Islet precursor cell (in vitro differentiated cells): ENCODE data around the gene GALK1.
"Not testable (repeated sequence)": the region's sequence is repeated elsewhere in the genome, so short reads cannot be mapped to it uniquely, and the experiment has no call there.

Source experiments
- DNase-seq: peaks from one replicate; pipeline ENCODE4 v3.0.0-alpha.2; 2018

The GALK1 gene

DNA sequence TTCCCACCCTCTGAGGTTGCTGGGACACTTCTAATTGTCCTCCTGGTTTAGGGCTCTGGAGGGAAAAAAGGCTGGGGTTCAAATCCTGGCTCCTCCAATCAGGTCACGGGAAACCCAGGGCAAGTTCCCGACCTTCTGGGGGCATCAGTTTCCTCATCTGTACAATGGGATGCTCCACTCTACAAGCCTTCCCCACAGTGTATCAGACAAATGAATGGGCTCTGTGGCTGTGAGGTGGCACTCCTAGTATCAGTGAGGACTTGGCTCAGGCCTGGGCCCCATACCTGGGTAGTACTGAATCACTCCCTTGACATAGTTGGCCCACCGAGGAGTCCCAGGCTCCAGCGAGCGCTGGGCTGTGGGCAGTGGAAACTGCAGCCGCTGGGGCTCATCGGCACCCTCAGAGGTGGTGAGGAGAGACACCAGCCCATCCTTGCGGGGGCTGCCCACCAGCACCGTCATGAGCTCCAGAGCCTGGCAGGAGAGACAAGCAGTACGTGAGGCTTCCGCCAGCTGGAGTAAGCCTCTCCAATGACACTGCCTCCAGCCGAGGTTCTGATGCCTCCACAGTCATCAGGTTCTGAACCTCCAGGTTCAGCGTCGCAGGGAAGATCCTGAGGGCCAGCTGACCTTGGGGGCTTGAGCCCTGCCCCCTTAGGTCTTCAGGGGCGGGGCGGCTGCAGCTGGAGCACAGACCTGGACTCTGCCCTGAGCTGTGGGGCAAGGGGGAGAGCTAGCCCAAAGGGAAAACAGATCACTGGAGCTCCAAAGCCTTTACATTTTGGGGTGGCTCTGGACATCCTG, 1.2 kb downstream of the GALK1 start:
- DNase-seq: no peak

- DNase-seq: no peak
Observed at GRCh38 chr17:75763269-75763607, 1.8 kb downstream of the GALK1 start.

GRCh38 chr17:75762513-75763268, 2.3 kb downstream of the GALK1 start:
- DNase-seq: no peak

DNA sequence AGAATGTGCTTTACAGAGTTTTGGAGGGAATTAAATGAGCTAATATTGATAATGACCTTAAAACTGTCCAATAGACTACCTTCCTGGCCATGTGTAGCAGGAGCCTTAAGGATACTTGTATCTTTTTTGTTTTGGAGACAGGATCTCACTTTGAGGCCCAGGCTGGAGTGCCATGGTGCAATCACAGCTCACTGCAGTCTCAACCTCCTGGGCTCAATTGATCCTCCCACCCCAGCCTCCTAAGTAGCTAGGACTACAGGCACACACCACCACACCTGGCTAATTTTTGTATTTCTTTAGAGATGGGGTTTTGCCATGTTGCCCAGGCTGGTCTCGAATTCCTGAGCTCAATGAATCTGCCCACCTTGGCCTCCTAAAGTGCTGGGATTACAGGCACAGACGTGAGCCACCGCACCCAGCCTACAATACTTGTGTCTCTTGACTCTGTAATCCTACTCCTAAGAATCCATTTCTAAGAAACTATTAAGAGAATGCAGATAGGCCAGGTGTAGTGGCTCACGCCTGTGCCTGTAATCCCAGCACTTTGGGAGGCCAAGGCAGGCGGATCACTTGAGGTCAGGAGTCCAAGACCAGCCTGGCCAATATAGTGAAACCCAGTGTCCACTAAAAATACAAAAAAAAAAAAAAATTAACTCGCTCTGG, 4.9 kb downstream of the GALK1 start:
- not testable (repeated sequence) for DNase-seq

- peak; percentile 64 for DNase-seq
Observed at GRCh38 chr17:75759457-75759856, 5.5 kb downstream of the GALK1 start.

DNA sequence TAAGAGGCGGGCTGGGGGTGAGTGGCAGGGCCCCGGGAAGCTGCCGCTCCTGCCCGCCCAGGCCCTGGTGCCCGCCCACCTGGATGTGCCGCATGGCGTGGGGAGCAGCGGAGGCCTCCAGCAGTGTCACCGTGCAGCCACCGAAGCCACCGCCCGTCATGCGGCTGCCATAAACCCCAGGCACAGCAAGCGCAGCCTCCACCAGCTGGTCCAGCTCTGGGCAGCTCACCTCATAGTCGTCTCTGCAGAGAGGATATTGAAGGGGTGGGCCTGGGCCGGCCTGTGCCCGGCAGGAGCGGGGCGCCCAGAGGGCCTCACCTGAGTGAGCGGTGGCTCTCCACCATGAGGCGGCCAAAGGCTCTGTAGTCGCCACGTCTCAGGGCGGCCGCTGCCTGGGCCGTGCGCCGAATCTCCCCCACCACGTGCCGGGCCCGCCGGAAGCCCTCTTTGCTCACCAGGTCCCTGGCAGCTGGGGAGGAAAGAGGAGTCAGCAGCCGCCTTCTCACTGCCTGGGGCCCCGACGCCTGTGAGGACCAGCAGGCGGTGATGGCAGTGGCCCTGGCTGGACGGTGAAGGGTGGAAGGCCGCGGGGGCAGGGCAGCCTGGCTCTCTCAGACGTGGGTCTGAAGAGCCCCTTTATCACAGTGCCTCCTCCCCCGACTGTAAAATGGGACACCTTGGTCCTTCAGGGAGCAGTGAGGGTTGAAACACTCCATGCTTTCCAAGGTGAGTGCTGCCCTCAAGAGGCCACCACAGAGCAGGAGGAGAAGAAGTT, 6.7 kb downstream of the GALK1 start:
- DNase-seq: no peak

DNA sequence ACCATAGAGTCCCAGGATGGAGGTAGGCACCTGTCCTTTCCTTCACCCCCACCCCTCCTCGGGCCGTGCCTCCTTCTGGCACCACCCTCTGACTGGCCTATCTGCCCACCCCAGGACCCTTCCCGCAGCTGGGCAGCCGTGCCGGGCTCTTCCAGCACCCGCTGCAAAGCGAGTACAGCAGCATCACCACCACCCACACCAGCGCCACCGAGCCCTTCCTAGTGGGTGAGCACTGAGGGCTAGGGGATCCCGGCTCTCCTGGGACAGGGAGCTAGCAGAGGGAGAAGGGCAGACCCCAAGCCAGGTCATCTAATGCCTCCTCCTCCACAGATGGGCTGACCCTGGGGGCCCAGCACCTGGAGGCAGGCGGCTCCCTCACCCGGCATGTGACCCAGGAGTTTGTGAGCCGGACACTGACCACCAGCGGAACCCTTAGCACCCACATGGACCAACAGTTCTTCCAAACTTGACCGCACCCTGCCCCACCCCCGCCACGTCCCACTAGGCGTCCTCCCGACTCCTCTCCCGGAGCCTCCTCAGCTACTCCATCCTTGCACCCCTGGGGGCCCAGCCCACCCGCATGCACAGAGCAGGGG, 7.8 kb downstream of the GALK1 start:
- no peak for DNase-seq

DNA sequence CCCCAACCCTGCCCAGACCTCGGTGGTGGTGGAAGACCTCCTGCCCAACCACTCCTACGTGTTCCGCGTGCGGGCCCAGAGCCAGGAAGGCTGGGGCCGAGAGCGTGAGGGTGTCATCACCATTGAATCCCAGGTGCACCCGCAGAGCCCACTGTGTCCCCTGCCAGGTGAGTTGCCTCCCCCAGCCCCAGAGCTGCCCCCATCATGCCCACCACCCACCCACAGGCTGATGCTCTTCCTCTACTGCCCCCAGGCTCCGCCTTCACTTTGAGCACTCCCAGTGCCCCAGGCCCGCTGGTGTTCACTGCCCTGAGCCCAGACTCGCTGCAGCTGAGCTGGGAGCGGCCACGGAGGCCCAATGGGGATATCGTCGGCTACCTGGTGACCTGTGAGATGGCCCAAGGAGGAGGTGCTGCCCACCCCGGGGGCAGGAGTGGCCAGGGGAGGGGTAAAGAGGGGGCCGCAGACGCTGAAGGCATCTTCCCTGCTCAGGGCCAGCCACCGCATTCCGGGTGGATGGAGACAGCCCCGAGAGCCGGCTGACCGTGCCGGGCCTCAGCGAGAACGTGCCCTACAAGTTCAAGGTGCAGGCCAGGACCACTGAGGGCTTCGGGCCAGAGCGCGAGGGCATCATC, 8.4 kb downstream of the GALK1 start:
- DNase-seq: peak; percentile 60

DNA sequence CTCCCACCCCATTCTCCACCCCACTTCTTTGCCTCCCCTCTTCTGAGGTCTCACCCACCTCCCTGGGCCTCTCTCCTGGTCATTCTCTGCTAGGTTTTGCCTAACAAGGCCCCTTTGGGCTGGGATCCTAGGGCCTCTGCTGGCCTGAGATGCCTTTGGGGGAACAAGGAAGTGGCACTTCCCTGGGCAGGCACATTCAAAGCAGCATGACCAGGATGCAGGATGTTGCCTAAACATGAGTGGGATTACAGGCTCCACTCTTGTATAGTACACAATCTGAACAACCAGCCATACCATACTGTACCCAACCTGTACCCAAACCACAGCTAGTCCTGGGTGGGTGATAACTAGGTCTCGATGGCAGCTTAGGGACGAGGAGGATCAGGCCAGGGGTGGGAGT, 9.0 kb downstream of the GALK1 start:
- DNase-seq: no peak

- DNase-seq: no peak
Observed at GRCh38 chr17:75755205-75755901, 9.6 kb downstream of the GALK1 start.

DNA sequence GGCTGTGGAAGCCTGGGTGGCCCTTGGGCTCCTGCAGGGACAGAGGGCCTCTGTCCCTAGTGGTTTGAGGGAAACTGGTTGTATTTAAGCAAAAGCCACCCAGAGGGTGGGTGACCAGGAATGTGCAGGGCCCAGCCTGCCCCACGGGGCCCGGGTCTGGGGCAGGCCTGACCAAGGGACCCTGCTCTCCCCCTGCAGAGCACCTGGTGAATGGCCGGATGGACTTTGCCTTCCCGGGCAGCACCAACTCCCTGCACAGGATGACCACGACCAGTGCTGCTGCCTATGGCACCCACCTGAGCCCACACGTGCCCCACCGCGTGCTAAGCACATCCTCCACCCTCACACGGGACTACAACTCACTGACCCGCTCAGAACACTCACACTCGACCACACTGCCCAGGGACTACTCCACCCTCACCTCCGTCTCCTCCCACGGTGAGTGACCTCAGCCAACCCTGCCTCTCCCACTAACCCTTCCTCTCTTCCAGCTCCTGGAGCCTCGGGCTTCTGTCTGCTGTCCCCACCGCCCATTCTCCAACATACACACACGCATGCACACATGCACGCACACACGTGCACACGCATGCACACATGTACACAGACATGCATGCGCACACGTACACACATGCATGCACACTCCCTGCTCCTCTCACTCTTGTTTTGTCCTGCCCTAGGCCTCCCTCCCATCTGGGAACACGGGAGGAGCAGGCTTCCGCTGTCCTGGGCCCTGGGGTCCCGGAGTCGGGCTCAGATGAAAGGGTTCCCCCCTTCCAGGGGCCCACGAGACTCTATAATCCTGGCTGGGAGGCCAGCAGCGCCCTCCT, 10.4 kb downstream of the GALK1 start:
- DNase-seq: no peak

DNA sequence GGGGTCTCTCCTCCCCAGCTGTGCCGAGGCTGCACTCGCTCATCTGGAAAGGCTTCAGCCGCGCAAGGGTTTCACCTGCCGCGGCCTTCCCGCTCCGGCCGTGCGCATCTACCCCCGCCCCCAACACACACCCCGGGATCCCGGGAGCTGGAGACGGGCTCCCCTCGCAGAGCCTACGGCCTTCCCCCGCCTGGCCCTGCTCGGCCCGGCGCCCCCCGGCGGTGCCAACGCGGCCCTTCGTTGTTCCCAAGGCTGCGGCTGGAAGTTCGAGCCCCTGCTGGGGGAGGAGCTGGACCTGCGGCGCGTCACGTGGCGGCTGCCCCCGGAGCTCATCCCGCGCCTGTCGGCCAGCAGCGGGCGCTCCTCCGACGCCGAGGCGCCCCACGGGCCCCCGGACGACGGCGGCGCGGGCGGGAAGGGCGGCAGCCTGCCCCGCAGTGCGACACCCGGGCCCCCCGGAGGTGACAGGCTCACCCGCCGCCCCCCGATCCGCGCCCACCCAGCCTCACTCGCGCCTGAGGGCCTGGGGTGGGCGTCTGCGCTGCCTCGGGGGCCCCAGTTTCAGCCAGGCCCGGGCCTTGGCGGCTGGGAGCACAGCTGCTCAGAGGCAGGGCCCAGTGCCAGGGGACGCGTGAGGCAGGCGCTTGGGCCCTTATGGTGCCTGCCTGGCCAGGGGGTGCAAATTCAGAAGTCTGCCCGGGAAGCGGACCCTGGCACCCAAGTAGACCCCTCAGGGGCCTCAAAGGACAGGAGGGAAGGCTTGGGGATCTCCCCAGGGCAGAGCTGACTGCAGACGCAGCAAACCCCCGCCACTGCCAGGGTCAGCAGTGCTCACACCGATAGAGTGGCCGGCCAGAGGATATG, 11.2 kb downstream of the GALK1 start:
- DNase-seq: peak; percentile 91

DNA sequence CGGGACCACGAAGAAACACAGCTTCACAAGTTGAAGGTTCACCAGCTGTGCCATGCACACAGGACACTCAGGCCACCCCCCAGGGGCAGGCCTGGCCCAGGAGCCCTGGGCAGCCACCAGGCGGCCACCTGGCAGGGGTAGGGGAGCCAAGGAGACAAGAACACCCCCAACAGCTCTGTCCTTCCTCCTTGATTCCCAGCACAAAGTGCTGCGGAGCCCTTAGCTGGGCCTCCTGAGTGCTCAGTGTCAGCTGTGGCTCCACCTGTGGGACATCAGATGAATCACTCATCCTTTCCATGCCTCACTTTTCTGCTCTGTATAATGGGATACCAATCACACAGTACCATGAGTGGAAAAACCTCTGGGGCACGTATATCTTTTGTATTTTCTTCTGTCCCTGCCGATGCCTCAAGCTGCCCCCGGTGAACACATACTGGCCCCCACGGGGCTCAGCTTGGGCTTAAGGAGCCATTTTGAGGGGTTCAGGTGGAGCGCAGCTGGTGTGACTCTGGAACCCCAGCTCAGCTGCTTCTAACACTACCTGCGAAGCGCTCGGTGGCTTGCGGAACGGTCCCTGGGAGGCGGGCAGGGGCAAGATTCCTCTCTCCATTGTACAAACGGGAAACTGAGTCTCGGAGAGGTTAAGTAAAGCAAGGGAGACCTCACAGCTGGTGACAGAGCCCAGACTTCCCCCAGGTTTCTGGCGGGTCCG, 12.0 kb downstream of the GALK1 start:
- no peak for DNase-seq

DNA sequence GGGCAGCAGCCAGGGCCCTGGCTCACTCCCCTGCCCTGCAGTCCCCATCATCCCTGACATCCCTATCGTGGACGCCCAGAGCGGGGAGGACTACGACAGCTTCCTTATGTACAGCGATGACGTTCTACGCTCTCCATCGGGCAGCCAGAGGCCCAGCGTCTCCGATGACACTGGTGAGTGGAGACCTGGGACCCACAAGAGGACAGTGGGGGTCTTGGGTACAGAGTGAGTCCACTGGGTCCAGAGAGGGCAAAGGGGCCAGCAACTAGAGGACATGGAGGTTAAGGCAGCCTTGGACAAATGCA, 12.6 kb downstream of the GALK1 start:
- no peak for DNase-seq

DNA sequence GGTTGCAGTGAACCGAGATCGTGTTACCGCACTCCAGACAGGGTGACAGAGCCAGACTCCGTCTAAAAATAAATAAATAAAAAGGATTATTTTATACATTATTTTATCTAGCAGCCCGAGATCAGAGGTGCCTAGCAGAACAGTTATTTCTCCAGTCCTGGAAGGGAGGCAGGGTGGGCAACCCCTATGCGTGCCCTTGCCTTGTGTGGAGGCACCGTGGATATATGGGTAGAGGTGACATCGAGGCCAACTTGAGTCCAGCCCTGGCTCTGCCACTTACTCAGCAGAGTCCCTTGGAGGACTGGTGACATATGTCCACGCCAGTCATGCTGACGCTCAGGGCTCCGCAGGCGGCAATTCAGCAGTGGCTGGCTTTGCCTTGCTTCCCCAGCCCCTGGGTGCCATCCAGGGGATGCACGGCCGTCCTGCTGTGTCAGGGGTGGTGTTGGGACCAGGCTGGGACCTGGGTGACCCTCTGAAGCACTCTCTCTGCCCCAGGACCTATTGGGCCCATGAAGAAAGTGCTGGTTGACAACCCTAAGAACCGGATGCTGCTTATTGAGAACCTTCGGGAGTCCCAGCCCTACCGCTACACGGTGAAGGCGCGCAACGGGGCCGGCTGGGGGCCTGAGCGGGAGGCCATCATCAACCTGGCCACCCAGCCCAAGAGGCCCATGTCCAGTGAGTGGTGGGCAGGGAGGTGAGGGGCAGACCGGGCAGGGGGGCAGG, 13.2 kb downstream of the GALK1 start:
- DNase-seq: no peak

- DNase-seq: no peak
Observed at GRCh38 chr17:75750661-75751423, 14.2 kb downstream of the GALK1 start.

- DNase-seq: peak; percentile 90
Observed at GRCh38 chr17:75749545-75750389, 15.2 kb downstream of the GALK1 start.
